GM18951 (cell line): Measurements from ENCODE around the gene MACF1.

Experiments used
- POLR2A ChIP-seq: IDR thresholded peaks from 4 replicates; pipeline ENCODE4 v1.6.1; 2011; ENCODE audit warnings: mild to moderate bottlenecking; ENCODE audit not compliant: insufficient read length, insufficient read depth; ENCODE audit errors: extremely low read depth
- in situ Hi-C: fragments of 300-500 bp; cut with MboI; formaldehyde crosslinking; loops from one replicate; pipeline ENCODE4 v1.12.0; 2022; ENCODE audit warnings: low sequenced_read_pairs, mixed read lengths, inconsistent platforms; ENCODE audit not compliant: unreplicated experiment

MACF1 gene

DNA sequence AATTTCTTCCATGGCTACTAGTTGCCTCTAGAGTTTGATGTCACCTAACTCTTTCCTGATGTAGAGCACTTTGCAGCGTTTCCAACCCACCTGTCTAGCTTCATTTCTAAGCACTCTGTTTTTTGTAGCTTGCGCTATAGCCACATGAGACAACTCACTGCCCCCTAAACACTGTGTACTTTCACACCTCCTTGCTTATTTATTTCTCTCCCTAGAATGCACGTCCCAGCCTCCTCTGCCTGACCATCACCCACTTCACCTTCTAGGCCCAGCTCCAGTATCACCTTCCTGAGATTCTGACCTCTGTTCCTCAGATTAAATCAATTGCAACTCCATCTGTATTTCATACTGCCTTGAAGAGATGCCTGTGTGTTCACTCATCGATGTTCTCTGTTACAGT is 32.5 kb downstream of the MACF1 start:
- in situ Hi-C loops, result no loop called here
- no peak for TF ChIP-seq POLR2A

DNA sequence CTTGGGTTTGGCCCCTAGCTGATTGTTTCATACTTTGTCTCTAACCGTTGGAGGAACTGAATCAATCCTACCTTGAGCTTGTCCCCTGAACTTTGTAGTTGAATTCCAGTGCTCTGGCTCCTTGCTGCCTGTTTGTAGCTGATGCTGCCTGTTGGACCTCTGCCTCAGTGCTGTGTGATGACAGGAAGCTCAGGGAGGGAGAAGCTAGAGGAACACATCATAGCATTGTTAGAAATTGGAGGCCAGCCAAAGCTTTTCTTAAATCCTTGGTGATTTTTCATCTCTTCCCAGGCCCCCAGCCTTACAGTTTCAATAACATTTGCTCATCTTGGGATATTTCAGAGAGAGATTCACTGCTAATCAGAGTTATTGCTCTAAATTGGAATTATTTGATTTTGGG is 34.0 kb downstream of the MACF1 start:
- TF ChIP-seq POLR2A, result no peak
- in situ Hi-C loops, result no loop called here

DNA sequence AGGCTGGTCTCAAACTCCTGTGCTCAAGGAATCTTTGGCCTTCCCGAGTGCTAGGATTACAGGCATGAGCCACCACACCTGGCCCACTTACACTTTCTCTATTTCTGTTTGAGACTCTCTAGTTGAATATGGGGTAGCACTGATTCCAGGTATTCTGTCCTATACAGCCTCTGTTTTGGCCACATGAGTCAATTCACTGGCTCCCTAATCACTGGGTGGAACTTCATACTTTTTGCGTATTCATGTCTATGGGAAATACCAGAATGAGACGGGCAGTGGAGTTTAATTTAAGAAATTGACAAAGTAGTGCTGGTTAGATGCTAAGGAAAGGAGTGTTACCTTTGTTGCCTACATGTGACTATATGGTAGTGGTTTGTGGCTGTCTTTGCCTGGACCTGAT is 35.5 kb downstream of the MACF1 start:
- in situ Hi-C loops, result no loop called here
- TF ChIP-seq POLR2A, result no peak

DNA sequence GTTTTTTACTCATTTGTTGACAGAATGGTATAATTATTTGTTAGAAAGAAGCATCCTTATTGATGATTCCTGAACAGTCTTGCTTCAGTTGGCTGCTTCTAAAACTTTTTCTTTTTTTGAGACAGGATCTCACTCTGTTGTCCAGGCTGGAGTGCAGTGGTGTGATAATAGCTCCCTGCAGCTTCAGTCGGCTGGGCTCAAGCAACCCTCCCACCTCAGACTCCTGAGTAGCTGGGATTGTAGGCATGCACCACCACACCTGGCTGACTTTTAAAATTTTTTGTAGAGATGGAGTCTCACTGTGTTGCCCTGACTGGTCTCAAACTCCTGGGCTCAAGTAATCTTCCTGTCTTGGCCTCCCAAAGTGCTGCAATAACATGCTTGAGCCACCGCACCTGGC is 38.8 kb downstream of the MACF1 start:
- TF ChIP-seq POLR2A, result no peak
- in situ Hi-C loops, result no loop called here

DNA sequence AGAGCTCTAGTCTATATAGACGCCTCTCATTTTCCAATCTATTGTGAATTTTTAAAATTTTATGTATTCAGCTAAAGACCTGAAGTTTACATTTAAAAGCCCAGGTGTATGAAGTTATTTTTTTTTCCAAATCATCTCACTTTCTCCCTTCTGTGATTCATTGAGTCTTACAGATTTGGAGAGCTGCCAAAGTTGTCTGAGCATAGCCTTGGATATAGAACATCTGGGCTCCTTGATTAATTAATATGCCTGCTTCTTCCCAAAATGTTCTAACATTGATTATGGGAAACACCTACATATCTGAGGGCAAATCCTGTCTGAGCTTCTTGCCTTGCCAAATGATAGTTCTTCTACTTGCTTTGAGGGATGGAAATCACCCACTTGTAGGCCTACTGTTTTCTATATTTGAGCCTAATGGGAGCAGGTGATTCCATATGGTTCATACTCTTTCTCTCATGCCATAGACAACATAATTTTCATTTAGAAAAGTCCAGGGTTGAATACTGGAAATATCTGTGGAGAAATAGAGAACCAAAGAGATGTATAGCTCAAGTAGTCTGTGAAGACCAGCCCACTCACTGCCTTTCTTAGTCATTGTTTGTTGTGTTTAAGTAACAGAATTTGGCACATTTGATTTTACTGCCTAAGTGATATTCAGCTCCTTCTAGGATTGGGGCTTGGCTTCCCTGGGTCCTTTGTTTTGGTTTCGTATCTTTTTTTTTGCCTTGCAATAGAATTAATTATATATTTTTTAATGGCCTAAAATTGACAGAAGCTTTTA is 46.2 kb downstream of the MACF1 start:
- in situ Hi-C loops, result no loop called here
- TF ChIP-seq POLR2A, result no peak

DNA sequence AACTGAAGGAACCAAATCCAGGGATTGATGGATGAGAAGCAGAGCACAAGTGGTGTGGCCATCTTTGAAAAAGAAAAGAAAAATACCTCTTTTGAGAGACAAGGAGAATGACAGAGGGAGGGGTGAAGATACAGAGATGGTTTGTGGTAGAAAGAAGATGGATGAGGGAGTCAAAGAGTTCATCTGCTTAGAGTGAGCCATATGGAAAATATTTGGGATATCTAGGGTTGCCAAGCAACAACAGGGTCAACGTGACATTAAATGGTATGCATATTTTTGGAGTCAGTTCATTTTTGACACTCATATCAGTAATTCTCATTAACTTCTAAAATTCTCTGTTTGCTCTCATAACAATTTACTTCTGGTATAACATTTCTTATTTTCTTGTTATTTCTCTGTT is 50.7 kb downstream of the MACF1 start:
- TF ChIP-seq POLR2A, result no peak
- in situ Hi-C loops, result no loop called here

DNA sequence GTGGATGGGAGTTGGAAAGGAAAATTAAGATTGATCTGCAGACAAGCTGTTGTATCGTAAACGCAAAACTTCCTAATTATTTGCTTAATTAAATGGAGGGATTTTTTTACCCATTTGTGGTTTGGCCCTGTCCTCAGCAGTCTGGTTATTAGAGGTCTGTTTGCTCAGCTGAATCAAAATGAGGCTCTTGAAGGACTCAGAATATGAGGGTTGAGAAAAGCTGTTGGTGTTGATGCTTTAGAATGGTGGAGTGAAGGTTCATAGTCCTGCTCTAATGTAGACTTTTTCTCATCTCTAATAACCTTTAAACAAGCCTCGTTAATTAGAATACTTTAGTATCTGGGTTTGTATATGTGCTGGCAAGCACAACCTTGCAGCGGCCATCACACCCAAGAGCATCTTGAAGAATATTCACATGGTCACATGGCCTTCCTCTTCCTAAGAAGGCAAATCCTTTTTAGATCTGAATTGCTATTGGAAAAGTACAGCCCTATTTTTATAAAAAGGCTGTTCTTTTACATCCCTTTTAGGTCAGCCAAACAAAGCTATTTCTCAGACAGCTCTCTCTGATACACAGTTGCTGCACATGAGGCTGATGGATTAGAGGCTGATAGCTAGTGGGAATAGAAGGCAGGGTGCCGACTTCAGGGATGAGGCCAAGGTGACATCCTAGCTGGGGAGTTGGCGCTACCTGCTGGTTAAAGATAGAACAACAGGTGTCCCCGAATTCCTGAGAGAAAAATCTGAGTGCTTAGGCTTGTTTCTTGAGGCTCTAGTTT is 53.8 kb downstream of the MACF1 start:
- in situ Hi-C loops, result no loop called here

DNA sequence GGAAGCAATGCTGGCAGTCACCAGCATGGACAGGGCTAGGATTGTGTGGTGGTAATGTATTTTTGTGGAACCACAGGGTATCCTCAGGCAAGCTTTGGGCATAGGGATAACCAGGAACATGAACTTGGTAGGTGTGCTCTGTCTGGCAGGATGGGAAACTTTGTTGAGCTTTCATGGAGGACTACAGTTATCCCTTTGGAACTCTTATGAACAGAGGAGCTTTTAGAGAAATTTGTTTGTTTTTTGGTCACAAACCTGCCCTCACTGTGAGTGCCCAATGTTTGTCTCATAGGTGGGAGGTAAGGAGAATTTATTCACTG is 54.4 kb downstream of the MACF1 start:
- in situ Hi-C loops, result no loop called here
- TF ChIP-seq POLR2A, result no peak

More for the DNA sequence above, 53.8 kb downstream of the MACF1 start:
- TF ChIP-seq POLR2A, result no peak

DNA sequence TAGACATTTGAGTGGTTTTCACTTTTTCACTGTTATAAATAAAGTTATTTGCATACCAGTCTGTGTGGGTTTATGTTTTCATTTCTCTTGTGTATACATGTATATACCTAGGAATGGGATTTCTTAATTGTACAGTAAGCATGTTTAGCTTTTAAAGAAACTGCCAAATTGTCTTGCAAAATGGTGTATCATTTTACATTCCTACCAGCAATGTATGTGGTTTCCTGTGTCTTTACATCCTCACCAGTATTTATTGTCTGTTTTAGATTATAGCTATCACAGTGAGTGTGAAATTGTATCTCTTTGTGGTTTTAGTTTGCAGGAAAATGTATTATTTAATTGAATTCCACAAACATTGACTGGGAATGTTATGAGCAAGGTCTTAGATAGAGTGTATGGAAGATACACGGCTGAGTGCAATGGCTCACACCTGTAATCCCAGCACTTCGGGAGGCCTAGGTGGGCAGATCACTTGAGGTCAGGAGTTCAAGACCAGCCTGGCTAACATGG is 57.3 kb downstream of the MACF1 start:
- in situ Hi-C loops, result loop anchor here (10.0 kb wide), 2 partner anchors 67 to 147 kb away; no protein-coding TSS in a partner anchor
- no peak for TF ChIP-seq POLR2A

DNA sequence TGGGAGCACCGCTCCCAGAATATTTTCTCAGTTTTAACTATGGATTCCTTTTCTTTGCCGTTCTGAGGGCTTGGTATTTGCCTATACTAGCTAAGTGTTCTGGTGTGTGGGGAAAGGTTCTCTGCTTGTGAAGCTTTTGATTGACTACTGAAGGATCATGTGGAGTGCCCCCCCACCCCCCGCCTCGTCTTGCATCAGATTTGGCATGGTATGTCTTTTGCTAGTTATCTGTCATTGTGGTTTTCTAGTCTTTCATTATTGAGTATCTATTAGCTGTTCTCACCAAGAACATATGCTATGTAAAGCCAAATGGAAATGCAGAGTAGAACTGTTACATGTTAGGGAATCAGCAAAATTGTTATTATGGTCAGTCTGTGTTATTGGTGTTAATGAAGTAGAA is 58.3 kb downstream of the MACF1 start:
- no peak for TF ChIP-seq POLR2A
- in situ Hi-C loops, result loop anchor here (10.0 kb wide), 2 partner anchors 68 to 148 kb away; no protein-coding TSS in a partner anchor

DNA sequence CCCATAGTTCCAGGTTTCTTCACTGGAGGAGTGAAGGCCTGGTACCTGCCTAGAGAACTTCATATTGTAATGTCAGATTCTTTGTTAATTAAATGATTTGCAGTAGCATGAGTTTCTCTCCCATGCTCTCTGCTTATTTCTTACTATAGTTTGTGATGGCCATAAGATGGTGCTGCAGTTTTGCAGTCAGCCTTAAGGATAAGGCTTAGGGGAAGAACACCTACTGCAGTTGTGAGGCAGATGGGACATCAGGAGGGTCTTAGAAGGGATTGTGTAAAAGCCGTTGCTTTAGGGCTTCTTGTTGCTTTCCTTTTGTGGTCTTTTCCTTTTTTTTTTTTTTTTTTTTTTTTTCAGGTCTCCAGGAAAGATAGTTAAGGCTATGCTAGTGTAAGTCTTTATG is 61.8 kb downstream of the MACF1 start:
- no peak for TF ChIP-seq POLR2A
- in situ Hi-C loops, result loop anchor here (10.0 kb wide), 2 partner anchors 71 to 151 kb away; no protein-coding TSS in a partner anchor

DNA sequence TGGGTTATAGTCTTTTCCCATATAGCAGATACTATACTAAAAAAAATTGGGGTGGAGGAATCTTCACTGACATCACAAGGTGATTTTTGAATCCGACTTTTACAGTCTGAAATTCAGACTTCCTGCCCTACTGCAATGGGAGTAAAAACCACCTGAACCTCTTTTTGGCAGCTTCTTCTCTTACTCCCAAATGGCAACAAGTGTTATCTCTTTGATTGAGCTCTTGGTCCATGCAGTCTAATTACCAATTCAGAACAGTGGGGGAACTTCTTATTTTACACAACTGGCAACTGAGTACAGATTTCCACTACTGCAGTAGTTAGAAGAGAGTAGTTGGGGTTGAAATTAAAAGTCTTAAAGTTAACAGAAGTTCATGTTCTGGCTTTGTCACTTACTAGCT is 62.3 kb downstream of the MACF1 start:
- in situ Hi-C loops, result loop anchor here (10.0 kb wide), 2 partner anchors 72 to 152 kb away; no protein-coding TSS in a partner anchor
- TF ChIP-seq POLR2A, result no peak

DNA sequence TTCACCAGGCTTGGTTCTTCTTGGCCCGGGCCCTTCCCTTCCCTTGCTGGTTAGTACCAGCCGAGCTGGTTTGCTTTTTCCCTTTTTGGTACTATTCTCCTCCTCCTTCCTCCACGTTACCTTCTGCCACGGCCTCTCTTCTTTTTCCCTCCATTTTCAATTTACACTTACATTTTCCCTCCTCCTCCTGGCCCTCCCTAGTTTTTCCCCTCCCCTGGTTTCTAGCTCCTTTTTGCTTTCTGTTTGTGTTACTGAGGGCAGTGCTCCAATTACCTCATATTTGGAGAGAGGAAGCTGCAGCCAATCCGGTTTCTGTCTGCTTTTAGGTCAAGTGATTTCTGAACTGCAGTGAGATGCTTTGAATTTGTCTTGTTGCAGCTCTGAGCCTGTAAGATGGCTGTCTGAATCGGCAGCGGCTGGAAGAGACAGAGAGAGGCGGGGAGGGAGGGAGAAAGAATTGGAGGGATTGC is 63.7 kb downstream of the MACF1 start:
- no peak for TF ChIP-seq POLR2A
- in situ Hi-C loops, result loop anchor here (10.0 kb wide), 2 partner anchors 73 to 153 kb away; no protein-coding TSS in a partner anchor
